Progenitor cell of endocrine pancreas (in vitro differentiated cells): ENCODE results near the gene ARF6. TPM values are rescaled to one million over a fixed set of nuclear protein-coding genes. Genes with fewer than 3 reads are reported as not detected.

Experiments
- DNase-seq: peaks from one replicate; pipeline ENCODE4 v3.0.0; 2021; ENCODE audit warnings: low spot score; ENCODE audit not compliant: unreplicated experiment
- H3K27ac Mint-ChIP-seq: 2 replicates; pipeline ENCODE4 v1.8.0; 2021; ENCODE audit warnings: mild to moderate bottlenecking, moderate library complexity, mixed read lengths
- H3K27me3 Mint-ChIP-seq: 2 replicates; pipeline ENCODE4 v1.8.0; 2021; ENCODE audit warnings: mixed read lengths
- H3K36me3 Mint-ChIP-seq: 2 replicates; pipeline ENCODE4 v1.8.0; 2022; ENCODE audit warnings: mixed read lengths; ENCODE audit not compliant: insufficient read depth
- H3K4me1 Mint-ChIP-seq: 2 replicates; pipeline ENCODE4 v1.8.0; 2021; ENCODE audit warnings: low read depth, mixed read lengths
- H3K4me3 Mint-ChIP-seq: 2 replicates; pipeline ENCODE4 v1.8.0; 2021; ENCODE audit warnings: low read depth, mild to moderate bottlenecking, moderate library complexity, mixed read lengths
- H3K9me3 Mint-ChIP-seq: 2 replicates; pipeline ENCODE4 v1.8.0; 2021; ENCODE audit warnings: low read depth, mixed read lengths
- total RNA-seq: library from RNA; stranded (reverse); gene quantifications from 2 replicates; pipeline ENCODE4 v1.2.1, GENCODE V29; 2021
- TF ChIP-seq, protein P1 (sequence below): fragments of 200-600 bp; sonication (generic); IDR thresholded peaks from one replicate; pipeline ENCODE4 v1.5.0; 2021; ENCODE audit warnings: antibody characterized with exemption, mild to moderate bottlenecking; ENCODE audit not compliant: unreplicated experiment

The ARF6 gene
- total RNA-seq, 1 donor from 2014 or later, result 49.8 TPM

DNA sequence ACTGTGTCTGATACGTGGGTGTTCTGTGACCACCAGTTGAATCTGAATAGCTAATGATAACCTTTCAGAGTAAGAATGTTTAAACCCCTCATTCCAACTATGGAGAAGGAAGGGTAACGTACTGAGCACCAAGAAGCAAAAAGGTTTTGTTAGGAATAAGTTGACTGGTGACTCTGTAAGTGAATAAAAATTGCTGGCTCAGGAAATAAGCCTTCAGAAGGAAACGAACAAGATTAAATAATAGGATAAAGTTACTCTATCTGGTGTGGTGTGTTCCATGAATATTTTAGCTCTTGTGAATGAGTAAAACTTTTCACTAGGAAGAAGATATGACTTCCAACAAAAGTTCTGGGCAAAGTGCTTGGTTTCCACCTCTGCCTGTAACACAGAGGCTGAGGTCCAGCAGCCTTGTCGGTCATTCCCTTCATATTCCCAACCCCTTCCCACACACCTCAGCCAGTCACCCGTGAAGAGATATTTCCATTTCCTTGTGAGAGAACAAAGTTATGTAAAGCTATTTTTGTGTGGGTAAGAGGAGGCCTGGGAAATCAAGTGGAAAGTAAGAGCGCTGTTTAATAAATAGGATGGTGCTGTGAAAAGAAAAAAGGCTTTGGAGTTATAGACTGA lies 47.1 kb downstream of the ARF6 start:
- no peaks in the 10 kb centered on the region for H3K27me3 Mint-ChIP-seq
- no peak for DNase-seq
- H3K9me3 Mint-ChIP-seq, result peaks cover 26% of the 10 kb centered on the region
- peaks cover 5% of the 10 kb centered on the region for H3K36me3 Mint-ChIP-seq
- TF ChIP-seq, protein P1, sequence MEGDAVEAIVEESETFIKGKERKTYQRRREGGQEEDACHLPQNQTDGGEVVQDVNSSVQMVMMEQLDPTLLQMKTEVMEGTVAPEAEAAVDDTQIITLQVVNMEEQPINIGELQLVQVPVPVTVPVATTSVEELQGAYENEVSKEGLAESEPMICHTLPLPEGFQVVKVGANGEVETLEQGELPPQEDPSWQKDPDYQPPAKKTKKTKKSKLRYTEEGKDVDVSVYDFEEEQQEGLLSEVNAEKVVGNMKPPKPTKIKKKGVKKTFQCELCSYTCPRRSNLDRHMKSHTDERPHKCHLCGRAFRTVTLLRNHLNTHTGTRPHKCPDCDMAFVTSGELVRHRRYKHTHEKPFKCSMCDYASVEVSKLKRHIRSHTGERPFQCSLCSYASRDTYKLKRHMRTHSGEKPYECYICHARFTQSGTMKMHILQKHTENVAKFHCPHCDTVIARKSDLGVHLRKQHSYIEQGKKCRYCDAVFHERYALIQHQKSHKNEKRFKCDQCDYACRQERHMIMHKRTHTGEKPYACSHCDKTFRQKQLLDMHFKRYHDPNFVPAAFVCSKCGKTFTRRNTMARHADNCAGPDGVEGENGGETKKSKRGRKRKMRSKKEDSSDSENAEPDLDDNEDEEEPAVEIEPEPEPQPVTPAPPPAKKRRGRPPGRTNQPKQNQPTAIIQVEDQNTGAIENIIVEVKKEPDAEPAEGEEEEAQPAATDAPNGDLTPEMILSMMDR, result no peak
- no peak overlapping the region for H3K4me3 Mint-ChIP-seq
- no peak overlapping the region for H3K27ac Mint-ChIP-seq
- no peaks in the 10 kb centered on the region for H3K4me1 Mint-ChIP-seq

DNA sequence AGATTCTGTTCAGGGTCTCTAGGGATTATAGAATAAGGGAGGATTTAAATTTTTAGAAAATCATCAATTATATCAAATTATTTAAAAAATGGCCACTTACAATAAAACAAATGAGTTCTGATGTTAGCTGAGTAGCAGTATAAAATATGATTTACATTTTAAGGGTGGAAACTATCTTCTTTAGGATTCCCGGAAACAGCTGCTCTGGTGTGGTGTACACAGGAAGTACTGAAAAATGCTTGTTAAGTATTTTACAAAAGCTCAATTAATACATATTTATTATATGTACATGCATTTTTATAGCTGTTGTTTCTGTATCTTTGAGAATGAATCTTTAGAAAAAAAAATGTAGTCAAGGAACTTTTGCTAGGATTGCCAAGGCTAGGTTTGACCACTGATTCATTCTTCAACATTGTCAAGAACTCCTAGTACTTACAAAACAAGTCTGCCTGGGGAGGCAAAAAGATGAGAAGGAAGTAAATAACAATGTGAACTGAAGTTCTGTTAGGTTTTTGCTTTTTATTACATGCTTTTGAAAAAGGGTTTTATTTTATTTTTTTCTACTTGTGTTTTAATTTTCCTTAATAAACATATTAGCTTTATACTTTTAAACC lies 48.0 kb downstream of the ARF6 start:
- H3K4me1 Mint-ChIP-seq, result peaks cover 7% of the 10 kb centered on the region
- peaks cover 26% of the 10 kb centered on the region for H3K9me3 Mint-ChIP-seq
- peaks cover 5% of the 10 kb centered on the region for H3K36me3 Mint-ChIP-seq
- TF ChIP-seq, protein P1, result no peak
- H3K4me3 Mint-ChIP-seq, result no peak overlapping the region
- no peak for DNase-seq
- no peaks in the 10 kb centered on the region for H3K27me3 Mint-ChIP-seq
- no peak overlapping the region for H3K27ac Mint-ChIP-seq

DNA sequence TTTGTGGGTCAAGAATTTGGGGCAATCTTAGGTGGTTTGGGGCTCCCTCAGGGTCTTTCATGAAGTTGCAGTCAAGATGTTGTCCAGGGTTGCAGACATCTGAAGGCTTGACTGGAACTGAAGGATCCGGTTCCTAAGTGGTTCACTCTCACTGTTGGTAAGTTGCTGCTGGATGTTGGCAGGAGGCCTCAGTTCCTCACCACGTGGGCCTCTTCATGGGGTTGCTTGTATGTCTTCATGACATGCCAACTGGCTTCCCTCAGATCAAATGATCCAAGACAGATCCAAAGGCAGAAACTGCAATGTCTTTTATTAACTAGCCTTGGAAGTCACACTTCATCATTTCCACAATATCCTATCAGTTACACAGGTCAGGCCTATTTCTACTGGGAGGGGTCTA lies 49.2 kb downstream of the ARF6 start:
- Mint-ChIP-seq H3K9me3 (peaks cover 19% of the 10 kb centered on the region), H3K27me3 (no peaks in the 10 kb centered on the region), H3K27ac (no peak overlapping the region), H3K4me1 (peaks cover 19% of the 10 kb centered on the region), H3K36me3 (peaks cover 5% of the 10 kb centered on the region), H3K4me3 (no peak overlapping the region)
- TF ChIP-seq, protein P1, result no peak
- DNase-seq, result no peak

DNA sequence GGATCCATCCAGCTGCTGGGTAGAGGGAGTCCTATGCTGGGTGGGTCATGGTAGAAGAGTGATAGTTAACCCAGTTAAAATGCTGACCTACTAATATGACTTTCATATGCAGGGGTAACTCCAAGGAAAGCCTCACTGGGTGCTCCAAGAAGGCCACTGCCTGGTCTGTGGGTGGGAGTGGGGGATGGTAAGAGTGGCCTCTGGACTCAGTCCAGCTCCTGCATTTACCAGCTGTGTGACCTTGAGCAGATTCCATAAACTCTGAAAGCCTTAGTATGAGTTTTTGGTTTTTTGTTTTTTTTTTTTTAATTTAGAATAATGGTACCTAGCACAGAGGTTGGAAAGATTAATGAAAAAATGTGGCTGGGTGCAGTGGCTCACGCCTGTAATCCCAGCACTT lies 51.6 kb downstream of the ARF6 start:
- Mint-ChIP-seq H3K27ac (no peak overlapping the region), H3K27me3 (no peaks in the 10 kb centered on the region), H3K4me3 (no peak overlapping the region), H3K9me3 (peaks cover 12% of the 10 kb centered on the region), H3K36me3 (no peaks in the 10 kb centered on the region), H3K4me1 (peaks cover 27% of the 10 kb centered on the region)
- no peak for DNase-seq
- TF ChIP-seq, protein P1, result no peak

DNA sequence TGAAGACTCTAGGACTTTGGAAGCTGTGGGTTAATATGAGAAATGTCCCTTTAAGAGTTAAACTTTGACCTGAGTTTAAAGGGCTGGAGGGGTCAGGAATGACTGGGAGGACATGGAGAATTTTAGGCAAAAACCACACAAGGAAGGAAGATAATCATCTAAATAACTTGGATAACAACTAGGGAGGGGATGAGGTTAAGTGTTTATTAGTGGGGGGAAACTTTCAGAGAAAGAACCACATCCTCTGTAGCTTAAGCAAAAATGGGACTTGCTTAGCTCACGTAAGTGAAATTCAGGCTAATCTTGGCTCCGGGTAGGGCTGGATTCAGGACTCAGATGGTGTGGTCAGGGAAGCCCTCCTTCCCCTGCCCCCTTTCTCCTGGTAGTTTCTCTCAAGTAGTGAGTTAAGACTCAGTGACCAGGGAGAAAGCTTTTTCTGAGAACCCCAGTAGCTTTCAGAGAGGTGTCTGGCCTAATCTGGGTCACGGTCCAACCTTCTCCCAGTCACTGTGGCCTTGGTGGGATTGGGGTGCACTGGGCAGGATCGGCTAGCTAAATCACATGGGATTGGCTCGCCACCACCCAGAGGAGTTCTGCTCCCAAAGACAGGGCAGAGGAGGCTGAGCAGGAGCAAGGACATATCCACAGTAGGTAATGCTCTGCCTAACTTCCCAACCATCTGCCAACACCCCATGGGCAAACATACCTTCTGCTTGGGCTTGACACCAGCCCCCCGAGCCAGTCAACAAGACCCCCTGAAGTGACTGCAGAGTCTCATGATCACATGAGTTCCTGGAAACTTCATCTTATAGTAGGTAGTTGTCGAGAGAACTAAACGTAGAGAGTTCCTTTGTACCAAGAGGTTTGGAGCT lies 52.8 kb downstream of the ARF6 start:
- TF ChIP-seq, protein P1, result no peak
- H3K27ac Mint-ChIP-seq, result peak overlapping the region; percentile 1
- no peak for DNase-seq
- peaks cover 12% of the 10 kb centered on the region for H3K9me3 Mint-ChIP-seq
- no peaks in the 10 kb centered on the region for H3K36me3 Mint-ChIP-seq
- H3K4me3 Mint-ChIP-seq, result no peak overlapping the region
- no peaks in the 10 kb centered on the region for H3K27me3 Mint-ChIP-seq
- H3K4me1 Mint-ChIP-seq, result peaks cover 27% of the 10 kb centered on the region

Other genes with a start within 250 kb of the ARF6 start
- gene POLE2, start 204.9 kb upstream of the ARF6 start, total RNA-seq, result 12.9 and 14.9 TPM in 2 replicates
- 2.4 and 2.8 TPM in 2 replicates for gene KLHDC1, start 200.0 kb upstream of the ARF6 start, total RNA-seq
- gene KLHDC2, start 124.9 kb upstream of the ARF6 start, total RNA-seq, result 79.9 and 80.0 TPM in 2 replicates
- gene NEMF, start 40.3 kb upstream of the ARF6 start, total RNA-seq, result 86.1 and 86.8 TPM in 2 replicates
- gene VCPKMT, start 223.5 kb downstream of the ARF6 start, total RNA-seq, result 11.9 and 14.6 TPM in 2 replicates